ENCODE data around the gene COL27A1. TPM values are rescaled to one million over a fixed set of nuclear protein-coding genes. Genes with fewer than 3 reads are reported as not detected.

COL27A1 gene
- total and polyA plus RNA-seq, 4 donors: 10.9 to 25.6 (median 17.4) TPM

- Histone ChIP-seq H3K36me3 (ENCODE audit: control insufficient read depth in 4 of 4, insufficient read depth in 4 of 4, low read length in 4 of 4) (peaks cover 0 to 52% (median 21%) of the 10 kb centered on the region in 4 donors), H3K9me3 (ENCODE audit: control insufficient read depth in 4 of 4, insufficient read depth in 3 of 4, low read length in 3 of 4) (peaks cover 0 to 8% (median 2%) of the 10 kb centered on the region in 4 donors), H3K4me3 (no peak overlapping the region), H3K27me3 (ENCODE audit: control insufficient read depth in 3 of 3, insufficient read depth in 3 of 3, low read length in 2 of 3) (no peaks in the 10 kb centered on the region), H3K27ac (ENCODE audit: low read depth in 1 of 2, low read length in 1 of 2) (no peak overlapping the region), H3K9ac (ENCODE audit: insufficient read depth in 1 of 2, low read length in 2 of 2) (no peak overlapping the region), H3K4me1 (ENCODE audit: control insufficient read depth in 5 of 5, insufficient read depth in 5 of 5, low read length in 5 of 5) (no peaks in the 10 kb centered on the region)
- ATAC-seq (ENCODE audit: insufficient read depth, low FRiP score) (no peak), DNase-seq (peak; percentile 76 to 78 (median 78))
- TF ChIP-seq CTCF (IDR thresholded peaks at IDR 0.05; ENCODE audit: control extremely low read depth, extremely low read depth): peak; percentile 72
- WGBS, 2 donors: 18% methylated on average over 12 of the region's 12 CpGs
These were observed 135.7 kb downstream of the COL27A1 start for GRCh38 chr9:114291064-114291474.

GRCh38 chr9:114291886-114292590 is 136.7 kb downstream of the COL27A1 start:
- ATAC-seq (ENCODE audit: insufficient read depth, low FRiP score) (no peak), DNase-seq (peak in 1 of 3 donors; percentile 11)
- Histone ChIP-seq H3K4me3 (no peak overlapping the region), H3K4me1 (ENCODE audit: control insufficient read depth in 5 of 5, insufficient read depth in 5 of 5, low read length in 5 of 5) (no peaks in the 10 kb centered on the region), H3K27me3 (ENCODE audit: control insufficient read depth in 3 of 3, insufficient read depth in 3 of 3, low read length in 2 of 3) (no peaks in the 10 kb centered on the region), H3K9me3 (ENCODE audit: control insufficient read depth in 4 of 4, insufficient read depth in 3 of 4, low read length in 3 of 4) (peaks cover 0 to 8% (median 2%) of the 10 kb centered on the region in 4 donors), H3K36me3 (ENCODE audit: control insufficient read depth in 4 of 4, insufficient read depth in 4 of 4, low read length in 4 of 4) (peaks cover 0 to 56% (median 24%) of the 10 kb centered on the region in 4 donors), H3K27ac (ENCODE audit: low read depth in 1 of 2, low read length in 1 of 2) (no peak overlapping the region), H3K9ac (ENCODE audit: insufficient read depth in 1 of 2, low read length in 2 of 2) (no peak overlapping the region)
- no peak for TF ChIP-seq CTCF (IDR thresholded peaks at IDR 0.05; ENCODE audit: control extremely low read depth, extremely low read depth)
- WGBS, 2 donors: 90 to 92% methylated on average over 10 to 11 of the region's 11 CpGs

- no peak overlapping the region for H3K4me3 ChIP-seq
- peaks cover 0 to 58% (median 27%) of the 10 kb centered on the region in 4 donors for H3K36me3 ChIP-seq (ENCODE audit: control insufficient read depth in 4 of 4, insufficient read depth in 4 of 4, low read length in 4 of 4)
- no peak overlapping the region for H3K9ac ChIP-seq (ENCODE audit: insufficient read depth in 1 of 2, low read length in 2 of 2)
- ATAC-seq (ENCODE audit: insufficient read depth, low FRiP score) (no peak), DNase-seq (no peak)
- no peaks in the 10 kb centered on the region for H3K4me1 ChIP-seq (ENCODE audit: control insufficient read depth in 5 of 5, insufficient read depth in 5 of 5, low read length in 5 of 5)
- no peaks in the 10 kb centered on the region for H3K27me3 ChIP-seq (ENCODE audit: control insufficient read depth in 3 of 3, insufficient read depth in 3 of 3, low read length in 2 of 3)
- H3K27ac ChIP-seq (ENCODE audit: low read depth in 1 of 2, low read length in 1 of 2): no peak overlapping the region
- TF ChIP-seq CTCF (IDR thresholded peaks at IDR 0.05; ENCODE audit: control extremely low read depth, extremely low read depth): no peak
- H3K9me3 ChIP-seq (ENCODE audit: control insufficient read depth in 4 of 4, insufficient read depth in 3 of 4, low read length in 3 of 4): peaks cover 0 to 8% (median 2%) of the 10 kb centered on the region in 4 donors
These were observed 139.3 kb downstream of the COL27A1 start for GRCh38 chr9:114294664-114295063.

Data from lung (tissue), 12 donors.